ENCODE results near the gene ARPC5.
"Not testable (repeated sequence)": the region's sequence is repeated elsewhere in the genome, so short reads cannot be mapped to it uniquely, and the experiment has no call there.

Gene ARPC5

GRCh38 chr1:183645531-183645930 lies 9.9 kb upstream of the ARPC5 start:
- no peak for DNase-seq

- no peak for DNase-seq
Measured at GRCh38 chr1:183642166-183642565, 6.6 kb upstream of the ARPC5 start.

- no peak for DNase-seq
Measured at GRCh38 chr1:183640193-183640592, 4.6 kb upstream of the ARPC5 start.

- no peak for DNase-seq
Measured at GRCh38 chr1:183638649-183639387, 3.2 kb upstream of the ARPC5 start.

GRCh38 chr1:183636783-183637182 lies 1.2 kb upstream of the ARPC5 start:
- no peak for DNase-seq

GRCh38 chr1:183636334-183636682 lies 725 bp upstream of the ARPC5 start:
- no peak for DNase-seq

- peak in 1 of 2 experiments; percentile 13 for DNase-seq
Measured at GRCh38 chr1:183635099-183635605, 431 bp downstream of the ARPC5 start.

GRCh38 chr1:183634429-183635065 lies 1.0 kb downstream of the ARPC5 start:
- DNase-seq, result no peak

GRCh38 chr1:183633676-183634343 lies 1.8 kb downstream of the ARPC5 start:
- DNase-seq, result peak in 1 of 2 experiments; percentile 14

GRCh38 chr1:183632964-183633363 lies 2.6 kb downstream of the ARPC5 start:
- no peak for DNase-seq

GRCh38 chr1:183632114-183632513 lies 3.5 kb downstream of the ARPC5 start:
- no peak for DNase-seq

GRCh38 chr1:183630748-183631147 lies 4.8 kb downstream of the ARPC5 start:
- no peak for DNase-seq

GRCh38 chr1:183628537-183628936 lies 7.0 kb downstream of the ARPC5 start:
- no peak for DNase-seq

- DNase-seq, result not testable (repeated sequence)
Measured at GRCh38 chr1:183626236-183626635, 9.3 kb downstream of the ARPC5 start.

- DNase-seq, result peak; percentile 13 to 40
Measured at GRCh38 chr1:183622884-183623785, 12.4 kb downstream of the ARPC5 start.

GRCh38 chr1:183622013-183622412 lies 13.6 kb downstream of the ARPC5 start:
- no peak for DNase-seq

- DNase-seq, result no peak
Measured at GRCh38 chr1:183620311-183620710, 15.3 kb downstream of the ARPC5 start.

GRCh38 chr1:183619781-183620180 lies 15.8 kb downstream of the ARPC5 start:
- no peak for DNase-seq

- not testable (repeated sequence) for DNase-seq
Measured at GRCh38 chr1:183618202-183618601, 17.4 kb downstream of the ARPC5 start.

- DNase-seq, result not testable (repeated sequence)
Measured at GRCh38 chr1:183612975-183613374, 22.6 kb downstream of the ARPC5 start.

GRCh38 chr1:183612407-183612806 lies 23.2 kb downstream of the ARPC5 start:
- no peak for DNase-seq

- DNase-seq, result no peak
Measured at GRCh38 chr1:183611021-183611420, 24.6 kb downstream of the ARPC5 start.

All from stimulated activated CD4-positive, alpha-beta T cell treated with anti-CD3 and anti-CD28 coated beads, Interleukin-4, amount 100 ng/mL, for 4 hours (primary cell).